ENCODE results near the gene SETD6. TPM values are rescaled to one million over a fixed set of nuclear protein-coding genes. Genes with fewer than 3 reads are reported as not detected.

The SETD6 gene
- total and polyA plus RNA-seq, 2 of the 13 experiments (the other 11 are each of a cell fraction or from before 2014, with no cell fraction given): 24.0 to 25.7 TPM

DNA sequence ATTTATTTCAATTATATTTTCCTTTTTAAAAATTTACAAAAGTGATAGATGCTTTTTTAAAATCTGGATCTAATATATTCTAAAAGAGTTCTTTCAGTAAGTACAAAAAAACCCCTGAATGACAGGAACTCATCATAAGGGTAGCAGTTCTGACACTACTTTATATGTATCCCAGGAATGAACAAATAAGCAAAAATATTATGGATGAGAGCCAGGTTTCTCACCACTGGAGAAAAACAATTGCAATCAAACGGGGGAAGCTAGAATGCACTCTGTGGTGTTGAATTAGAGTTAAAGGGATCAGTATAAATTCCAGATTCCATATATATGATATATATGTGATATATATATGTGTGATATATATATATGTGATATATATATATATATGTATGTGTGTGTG is 38.5 kb upstream of the SETD6 start:
- TF ChIP-seq, protein P1, sequence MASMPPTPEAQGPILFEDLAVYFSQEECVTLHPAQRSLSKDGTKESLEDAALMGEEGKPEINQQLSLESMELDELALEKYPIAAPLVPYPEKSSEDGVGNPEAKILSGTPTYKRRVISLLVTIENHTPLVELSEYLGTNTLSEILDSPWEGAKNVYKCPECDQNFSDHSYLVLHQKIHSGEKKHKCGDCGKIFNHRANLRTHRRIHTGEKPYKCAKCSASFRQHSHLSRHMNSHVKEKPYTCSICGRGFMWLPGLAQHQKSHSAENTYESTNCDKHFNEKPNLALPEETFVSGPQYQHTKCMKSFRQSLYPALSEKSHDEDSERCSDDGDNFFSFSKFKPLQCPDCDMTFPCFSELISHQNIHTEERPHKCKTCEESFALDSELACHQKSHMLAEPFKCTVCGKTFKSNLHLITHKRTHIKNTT (CRISPR knock-in tag; IDR thresholded peaks at IDR 0.05): no peak
- TF ChIP-seq CENPX (CRISPR knock-in tag; IDR thresholded peaks at IDR 0.05): no peak
- no peak for TF ChIP-seq SNAPC2 (CRISPR knock-in tag; IDR thresholded peaks at IDR 0.05)
- TF ChIP-seq KMT2A (CRISPR knock-in tag; IDR thresholded peaks at IDR 0.05): no peak
- TF ChIP-seq, protein P2, sequence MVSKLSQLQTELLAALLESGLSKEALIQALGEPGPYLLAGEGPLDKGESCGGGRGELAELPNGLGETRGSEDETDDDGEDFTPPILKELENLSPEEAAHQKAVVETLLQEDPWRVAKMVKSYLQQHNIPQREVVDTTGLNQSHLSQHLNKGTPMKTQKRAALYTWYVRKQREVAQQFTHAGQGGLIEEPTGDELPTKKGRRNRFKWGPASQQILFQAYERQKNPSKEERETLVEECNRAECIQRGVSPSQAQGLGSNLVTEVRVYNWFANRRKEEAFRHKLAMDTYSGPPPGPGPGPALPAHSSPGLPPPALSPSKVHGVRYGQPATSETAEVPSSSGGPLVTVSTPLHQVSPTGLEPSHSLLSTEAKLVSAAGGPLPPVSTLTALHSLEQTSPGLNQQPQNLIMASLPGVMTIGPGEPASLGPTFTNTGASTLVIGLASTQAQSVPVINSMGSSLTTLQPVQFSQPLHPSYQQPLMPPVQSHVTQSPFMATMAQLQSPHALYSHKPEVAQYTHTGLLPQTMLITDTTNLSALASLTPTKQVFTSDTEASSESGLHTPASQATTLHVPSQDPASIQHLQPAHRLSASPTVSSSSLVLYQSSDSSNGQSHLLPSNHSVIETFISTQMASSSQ (IDR thresholded peaks at IDR 0.05; ENCODE audit: low read depth): no peak
- TF ChIP-seq, protein P2 (CRISPR knock-in tag; IDR thresholded peaks at IDR 0.05; ENCODE audit: borderline replicate concordance): no peak
- TF ChIP-seq TBL1XR1 (IDR thresholded peaks at IDR 0.05; ENCODE audit: borderline replicate concordance, low read length, partially characterized antibody): no peak
- TF ChIP-seq ZNF850 (CRISPR knock-in tag; conservative IDR thresholded peaks at IDR 0.05): no peak
- TF ChIP-seq, protein P3, sequence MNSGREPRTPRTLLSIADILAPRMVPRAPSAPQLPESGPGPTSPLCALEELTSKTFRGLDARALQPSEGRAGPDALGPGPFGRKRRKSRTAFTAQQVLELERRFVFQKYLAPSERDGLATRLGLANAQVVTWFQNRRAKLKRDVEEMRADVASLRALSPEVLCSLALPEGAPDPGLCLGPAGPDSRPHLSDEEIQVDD (CRISPR knock-in tag; IDR thresholded peaks at IDR 0.05; ENCODE audit: borderline replicate concordance): no peak
- TF ChIP-seq DNMT3B (CRISPR knock-in tag; conservative IDR thresholded peaks at IDR 0.05): no peak
- no peak for TF ChIP-seq SRSF1 (optimal IDR thresholded peaks at IDR 0.05; ENCODE audit: low read depth, low read length)
- no peak for TF ChIP-seq WIZ (CRISPR knock-in tag; IDR thresholded peaks at IDR 0.05)
- no peak for TF ChIP-seq NFKB2 (CRISPR knock-in tag; IDR thresholded peaks at IDR 0.05; ENCODE audit: borderline replicate concordance)
- Histone ChIP-seq H3K4me3 (replicated peaks in 1 of 3; ENCODE audit: insufficient read depth in 1 of 3, low read depth in 2 of 3, low read length in 3 of 3) (no peak overlapping the region), H2AFZ (ENCODE audit: low read length) (no peak overlapping the region), H3K27me3 (ENCODE audit: control insufficient read depth in 1 of 2, insufficient read depth in 2 of 2, low read length in 2 of 2) (peaks cover 1 to 38% of the 10 kb centered on the region in 2 experiments; a peak in 2 of 5 replicates), H3K4me1 (ENCODE audit: insufficient read depth, low read length) (no peaks in the 10 kb centered on the region), H4K20me1 (ENCODE audit: insufficient read depth, low read length) (no peaks in the 10 kb centered on the region), H3K79me2 (ENCODE audit: insufficient read depth, low read length) (no peaks in the 10 kb centered on the region), H3K9me3 (ENCODE audit: low read length) (no peaks in the 10 kb centered on the region), H3K4me2 (ENCODE audit: low read depth, low read length) (no peak overlapping the region), H3K9ac (ENCODE audit: insufficient read depth, low read depth, low read length) (no peak overlapping the region), H3K36me3 (replicated peaks in 1 of 2; ENCODE audit: control insufficient read depth in 1 of 2, insufficient read depth in 2 of 2, low read length in 2 of 2) (no peaks in the 10 kb centered on the region), H3K27ac (ENCODE audit: extremely low read length, insufficient read depth, low read length) (no peak overlapping the region)
- BruUV-seq (replicated peaks): no TSS peak
- DNase-seq (ENCODE audit: low spot score): no peak
- POLR2A ChIA-PET: no interaction called here
- no peak for FAIRE-seq
- no peak for ATAC-seq
- intact Hi-C loops (cut with micrococcal nuclease; ENCODE audit: unreplicated experiment): no loop called here
- in situ Hi-C loops (cut with HindIII; ENCODE audit: extremely low pct_ligation_motif_present, low pct_unique_long_range_greater_than_20kb): no loop called here
- CTCF ChIA-PET (ENCODE audit: low intra/inter-chr PET ratio, low total read pairs): no interaction called here
- WGBS (ENCODE audit: low lambda C conversion rate): 9% methylated on average over 1 of the region's 1 CpG

Measured in HepG2 (cell line).